ENCODE results near the gene KRT8.
"Not testable (repeated sequence)": the region's sequence is repeated elsewhere in the genome, so short reads cannot be mapped to it uniquely, and the experiment has no call there.

The KRT8 gene

DNA sequence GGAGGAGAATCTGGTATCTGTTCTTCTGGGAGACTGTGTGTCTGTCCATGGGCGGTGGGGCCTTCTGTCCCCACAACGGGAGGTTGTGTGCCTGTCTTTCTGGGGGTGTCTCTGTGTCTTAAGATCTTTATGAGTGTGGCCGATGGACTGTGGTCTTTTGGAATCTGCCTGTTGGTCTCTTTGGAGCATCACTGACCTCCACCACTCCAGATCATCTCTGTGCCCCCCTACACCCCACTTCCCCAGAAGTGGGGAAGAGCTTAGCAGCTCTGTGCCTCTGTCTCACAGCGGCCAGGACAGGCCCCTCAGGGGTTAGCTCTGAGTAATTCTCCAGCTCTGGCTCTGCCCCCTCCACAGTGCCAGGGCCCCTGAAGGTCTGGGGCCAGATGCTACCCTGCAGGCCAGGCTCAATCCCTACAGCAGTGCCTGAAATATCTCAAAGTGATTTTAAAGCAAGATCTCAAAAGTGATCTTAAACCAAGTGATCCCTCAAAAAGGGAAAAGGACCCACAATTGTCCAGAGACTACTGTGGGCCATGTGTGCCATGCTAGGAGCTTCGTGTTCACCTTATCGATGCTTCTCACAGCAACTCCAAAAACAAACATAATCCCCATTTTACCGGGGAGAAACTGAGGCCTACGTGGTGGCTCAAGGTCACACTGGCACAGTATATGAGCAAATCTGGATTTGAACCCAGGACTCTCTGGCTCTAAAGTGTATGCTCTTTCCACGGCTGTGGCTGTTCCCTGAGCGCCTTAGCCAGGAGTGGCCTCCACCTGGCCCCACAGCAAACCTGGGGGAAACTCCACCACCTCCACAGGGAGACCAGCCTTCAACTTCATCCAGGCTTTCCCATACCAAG lies 30.1 kb downstream of the KRT8 start:
- no peak for DNase-seq (ENCODE audit: low spot score)

DNA sequence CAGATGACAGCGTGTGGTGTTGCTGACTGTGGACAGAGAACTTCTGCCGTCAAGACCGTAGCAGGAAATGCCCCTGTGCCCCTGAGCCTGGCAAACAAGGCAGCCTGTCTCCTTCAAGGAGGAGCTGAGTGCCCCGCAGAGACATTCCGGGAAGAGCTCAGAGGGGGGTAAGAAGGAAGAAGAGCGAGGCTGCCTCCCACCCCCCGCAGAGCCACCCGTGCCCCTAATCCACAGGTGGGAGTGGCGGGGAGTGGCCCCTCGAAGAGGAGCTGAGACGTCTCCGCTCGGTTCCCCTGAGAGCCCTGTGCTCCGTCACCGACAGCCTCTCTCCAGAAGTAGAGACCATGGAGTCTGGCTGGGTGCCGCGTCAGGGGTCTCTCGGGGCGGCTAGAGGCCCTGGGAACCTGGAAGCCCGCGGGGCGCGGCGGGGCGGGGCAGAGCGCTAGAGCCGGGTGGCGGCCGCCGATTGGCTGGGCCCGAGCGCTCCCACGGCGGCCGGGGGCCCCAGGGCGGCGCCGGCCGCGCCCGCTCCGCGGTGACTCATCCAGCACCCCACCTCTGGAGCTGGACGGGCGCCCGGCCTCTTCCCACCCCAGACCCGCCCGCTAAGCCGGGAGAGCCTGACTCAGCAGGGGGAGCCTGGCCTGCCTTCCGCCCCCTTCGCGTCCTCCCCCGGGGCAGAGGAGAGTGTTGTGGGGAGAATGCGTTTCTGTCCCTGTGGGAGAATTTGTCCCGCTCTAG lies 30.9 kb downstream of the KRT8 start:
- no peak for DNase-seq (ENCODE audit: low spot score)

DNA sequence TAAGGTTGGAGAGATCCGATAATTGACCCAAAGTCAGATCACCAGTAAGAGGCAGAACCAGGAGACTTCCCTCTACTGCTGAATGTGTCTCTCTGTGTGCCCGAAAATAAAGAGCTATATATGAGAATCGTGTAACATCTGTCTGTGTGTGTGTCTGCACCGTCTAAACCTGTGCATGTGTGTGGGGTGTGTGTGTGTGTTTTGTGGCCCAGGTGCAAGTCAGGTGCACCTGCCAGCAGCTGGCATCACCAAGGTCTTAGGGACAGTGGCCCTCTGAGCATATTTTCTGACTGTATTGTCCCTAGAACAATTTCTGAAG lies 31.4 kb downstream of the KRT8 start:
- no peak for DNase-seq (ENCODE audit: low spot score)

DNA sequence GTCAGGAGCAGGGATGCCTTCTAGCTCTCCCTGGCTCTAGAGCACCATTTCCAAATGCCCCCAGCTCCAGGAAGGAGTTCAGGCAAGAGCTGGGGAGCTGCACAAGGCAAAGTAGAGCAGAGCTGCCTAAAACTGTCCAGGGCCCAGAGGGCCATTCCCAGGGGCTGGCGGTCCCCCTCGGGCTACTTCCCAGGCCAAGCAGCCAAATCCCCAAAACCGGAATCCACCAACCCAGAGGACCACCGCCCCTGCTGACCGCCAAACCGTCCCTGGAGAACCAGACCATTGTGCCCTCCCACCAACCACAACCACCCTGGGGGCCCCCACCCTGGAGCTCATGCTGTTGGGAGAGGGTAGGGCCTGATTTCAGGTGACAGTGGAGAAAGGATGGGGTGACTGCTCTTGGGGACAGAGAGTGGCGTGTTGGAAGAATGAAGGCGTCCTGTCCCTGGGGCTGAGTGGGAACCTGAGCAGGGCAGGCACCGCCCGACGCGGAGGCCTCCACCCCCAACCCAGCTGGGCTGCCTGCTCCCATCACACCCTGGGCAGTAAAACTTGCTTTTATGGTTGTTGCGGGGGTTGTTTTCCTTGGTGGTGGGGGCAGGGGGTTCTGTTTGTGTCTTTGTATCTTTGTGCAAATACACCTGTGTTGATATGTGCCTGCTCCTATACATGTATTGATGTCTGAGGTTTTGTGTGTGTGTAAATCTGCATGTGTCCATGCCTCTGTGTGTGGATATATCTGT lies 32.1 kb downstream of the KRT8 start:
- no peak for DNase-seq (ENCODE audit: low spot score)

DNA sequence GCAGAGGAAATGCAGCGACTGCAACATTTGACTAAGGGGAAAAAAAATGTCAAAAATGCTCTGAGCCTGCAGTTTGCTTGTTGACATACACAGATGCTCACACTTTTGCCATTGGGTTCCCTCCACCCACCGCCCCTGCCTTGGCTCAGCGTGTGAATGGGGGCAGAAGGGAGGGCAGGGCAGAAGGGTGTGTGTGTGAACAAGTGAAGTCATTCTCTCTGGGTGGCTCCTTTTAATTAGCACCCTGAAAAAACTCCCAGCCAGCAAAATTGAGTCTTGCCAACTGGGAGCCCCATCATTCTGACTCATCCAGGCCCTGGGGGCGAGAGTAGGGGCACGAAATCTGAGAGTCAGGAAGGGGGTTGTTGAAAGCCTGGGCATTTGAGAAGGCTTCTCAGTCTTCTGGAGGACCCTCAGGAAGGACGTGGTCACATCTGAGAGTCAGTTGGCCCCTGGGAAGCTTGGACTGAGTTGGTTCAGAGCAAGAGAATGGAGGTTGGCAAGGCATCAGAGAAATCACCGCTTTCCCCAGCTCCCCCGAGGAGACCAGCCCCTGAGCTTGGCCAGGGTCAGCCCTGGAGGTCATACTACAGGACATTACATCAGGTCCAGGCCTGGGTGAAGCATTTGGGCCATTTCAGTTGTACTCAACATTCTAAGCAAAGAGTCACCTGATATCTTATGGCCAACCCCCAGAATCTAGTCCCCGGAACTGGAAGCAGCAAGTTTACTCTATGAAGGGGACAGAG lies 33.4 kb downstream of the KRT8 start:
- DNase-seq (ENCODE audit: low spot score) = no peak

DNA sequence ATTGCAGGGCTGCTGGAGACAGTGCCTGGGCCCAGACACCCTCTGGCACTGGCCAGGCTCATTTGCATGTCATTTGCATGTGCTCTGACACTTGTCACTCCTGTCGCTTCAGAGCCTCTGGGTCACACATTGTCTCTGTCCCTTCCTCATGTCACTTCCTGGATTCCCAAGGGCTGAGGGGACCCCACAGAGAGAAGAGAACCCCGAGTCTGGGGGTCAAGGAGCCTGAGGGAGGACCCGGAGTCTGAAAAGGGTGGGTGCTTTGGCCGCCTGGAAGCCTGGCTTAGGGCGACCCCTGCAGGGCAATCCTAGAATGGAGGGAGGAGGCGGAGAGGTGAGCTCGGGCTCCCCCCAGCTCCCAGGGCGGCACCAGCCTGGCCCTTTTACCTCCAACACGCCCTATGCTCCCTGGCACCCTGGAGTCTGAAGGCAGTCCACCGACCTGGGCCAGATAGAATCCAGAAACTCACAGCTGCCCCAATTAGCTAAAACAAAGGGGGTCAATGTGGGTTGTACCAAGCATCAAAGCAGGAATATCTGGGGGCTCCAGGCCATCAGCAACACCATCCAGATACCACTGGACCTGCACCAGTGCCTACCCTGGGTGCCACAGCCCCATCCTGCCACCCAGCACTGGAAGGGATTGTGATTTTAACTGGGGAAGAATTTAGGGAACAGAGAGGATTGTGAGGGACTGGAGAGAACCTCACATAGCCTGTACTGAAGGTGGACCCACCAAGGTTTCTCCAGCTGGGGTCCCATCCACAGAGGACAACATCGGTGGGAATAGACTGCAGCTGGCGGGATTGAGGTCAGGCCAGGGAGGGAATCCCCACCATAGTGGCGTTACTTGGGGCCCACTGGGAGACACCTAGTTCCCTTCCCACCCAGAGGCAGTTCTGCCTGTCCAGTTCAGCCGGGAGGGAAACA lies 34.2 kb downstream of the KRT8 start:
- no peak for DNase-seq (ENCODE audit: low spot score)

DNA sequence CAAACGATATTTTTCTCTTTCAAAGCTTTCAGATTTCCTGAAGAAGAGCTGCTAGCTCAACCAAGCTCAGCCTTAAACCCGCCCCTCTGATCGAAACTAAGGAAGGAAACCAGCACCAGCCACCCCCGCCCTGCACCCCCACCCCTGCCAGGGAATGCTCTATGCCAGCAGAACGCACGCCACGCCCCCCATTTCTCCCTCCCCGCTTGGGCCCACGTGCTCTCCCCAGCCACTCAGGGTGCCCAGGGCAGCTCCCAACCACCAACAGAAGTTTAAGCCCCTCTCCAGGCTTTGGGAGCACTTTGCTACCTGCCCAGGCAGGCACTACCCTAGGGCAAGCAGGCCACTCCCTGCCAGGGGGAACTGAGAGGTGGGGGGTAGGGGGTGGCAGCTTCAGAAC lies 37.2 kb downstream of the KRT8 start:
- DNase-seq (ENCODE audit: low spot score) = no peak

DNA sequence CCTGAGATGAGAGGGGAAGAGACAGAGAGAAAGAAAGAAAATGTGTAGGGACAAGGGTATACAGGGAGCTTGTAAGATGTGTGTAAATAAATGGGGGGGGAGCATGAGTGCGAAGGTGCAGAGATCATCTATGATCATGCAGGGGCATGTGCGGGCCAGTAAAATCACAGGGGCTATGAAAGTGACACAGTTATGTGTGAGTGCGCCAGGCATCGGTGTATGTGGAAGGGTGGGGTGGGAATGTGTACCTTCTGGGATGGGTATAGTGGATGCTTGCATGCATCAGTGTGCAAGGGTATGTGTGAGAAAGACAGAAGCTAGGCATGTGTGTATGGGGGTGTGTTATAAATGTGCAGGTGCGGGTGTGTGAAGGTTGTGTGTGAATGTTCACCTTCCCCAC lies 37.7 kb downstream of the KRT8 start:
- DNase-seq (ENCODE audit: low spot score) = no peak

DNA sequence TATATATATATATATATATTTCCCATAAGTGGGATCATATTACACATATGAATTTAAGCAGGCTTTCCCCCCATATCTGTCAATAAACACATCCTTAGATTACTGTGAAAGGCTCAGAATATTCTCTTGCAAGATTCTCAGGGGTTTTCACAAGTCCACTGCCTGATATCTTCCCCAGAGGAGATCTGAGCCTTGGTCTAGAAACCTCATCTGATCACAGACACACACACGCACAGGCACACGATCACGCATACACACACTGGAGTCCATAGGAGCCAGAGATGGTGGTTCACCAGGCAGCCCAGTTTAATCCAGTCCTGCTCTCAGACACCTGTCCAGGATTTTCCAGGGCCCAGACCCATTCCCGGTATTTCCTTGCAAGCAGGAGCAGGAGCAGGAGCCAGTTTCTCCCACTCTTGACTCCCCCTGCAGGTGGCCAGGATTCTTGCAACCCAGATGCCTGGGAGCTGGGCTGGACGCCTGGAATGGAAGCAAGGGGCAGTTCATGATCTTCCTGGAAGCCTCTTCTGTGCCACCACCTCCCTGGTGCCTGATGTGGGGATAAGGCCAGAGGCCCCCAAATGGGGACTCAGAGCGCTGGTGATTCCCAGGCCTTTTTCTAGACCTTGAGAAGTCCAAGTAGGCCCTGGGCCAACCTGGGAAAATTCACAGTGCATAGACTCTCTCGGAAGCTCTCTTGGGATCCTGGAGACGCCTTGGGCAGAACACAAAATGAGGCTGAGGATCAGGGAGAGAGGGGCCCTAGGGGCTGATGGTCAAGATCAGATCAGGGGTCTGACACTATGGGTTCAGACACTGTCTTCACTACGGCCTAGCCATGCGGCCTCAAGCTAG lies 39.6 kb downstream of the KRT8 start:
- peak; percentile 21 for DNase-seq (ENCODE audit: low spot score)

DNA sequence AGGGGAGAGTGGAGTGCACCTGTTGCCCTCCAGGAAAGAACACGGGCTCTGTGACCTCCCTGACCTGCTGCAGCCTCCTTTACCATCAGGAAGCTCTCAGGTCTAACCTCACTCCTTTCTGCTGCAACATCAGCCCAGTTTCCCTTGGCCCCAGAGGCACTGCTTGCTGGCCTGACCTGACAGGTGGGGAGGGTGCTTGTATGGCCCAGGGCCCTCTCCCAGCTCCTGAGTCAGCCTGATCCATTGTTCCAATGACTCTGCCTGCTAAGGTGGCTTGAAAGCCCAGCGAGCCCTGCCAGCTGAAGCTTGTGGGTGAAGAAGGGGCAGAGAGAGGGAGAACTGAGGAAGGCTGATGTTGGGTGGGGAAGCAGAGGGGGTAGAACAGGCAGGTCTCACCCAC lies 42.9 kb downstream of the KRT8 start:
- no peak for DNase-seq (ENCODE audit: low spot score)

DNA sequence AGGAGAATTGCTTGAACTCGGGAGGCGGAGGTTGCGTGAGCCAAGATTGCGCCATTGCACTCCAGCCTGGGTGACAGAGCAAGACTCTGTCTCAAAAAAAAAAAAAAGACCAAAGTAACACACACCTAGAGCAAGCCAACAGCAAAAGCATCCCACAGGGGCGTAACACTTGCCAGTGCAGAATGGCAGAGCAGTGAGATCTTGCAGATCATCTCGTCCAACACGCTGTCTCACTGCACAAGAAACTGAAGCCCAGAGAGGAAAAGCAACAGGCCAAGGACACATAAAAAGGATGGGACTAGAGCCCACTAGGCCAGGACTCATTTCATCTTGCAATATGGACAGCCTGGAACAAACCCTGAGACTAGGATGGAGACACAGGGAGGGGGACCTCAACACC lies 43.4 kb downstream of the KRT8 start:
- no peak for DNase-seq (ENCODE audit: low spot score)

DNA sequence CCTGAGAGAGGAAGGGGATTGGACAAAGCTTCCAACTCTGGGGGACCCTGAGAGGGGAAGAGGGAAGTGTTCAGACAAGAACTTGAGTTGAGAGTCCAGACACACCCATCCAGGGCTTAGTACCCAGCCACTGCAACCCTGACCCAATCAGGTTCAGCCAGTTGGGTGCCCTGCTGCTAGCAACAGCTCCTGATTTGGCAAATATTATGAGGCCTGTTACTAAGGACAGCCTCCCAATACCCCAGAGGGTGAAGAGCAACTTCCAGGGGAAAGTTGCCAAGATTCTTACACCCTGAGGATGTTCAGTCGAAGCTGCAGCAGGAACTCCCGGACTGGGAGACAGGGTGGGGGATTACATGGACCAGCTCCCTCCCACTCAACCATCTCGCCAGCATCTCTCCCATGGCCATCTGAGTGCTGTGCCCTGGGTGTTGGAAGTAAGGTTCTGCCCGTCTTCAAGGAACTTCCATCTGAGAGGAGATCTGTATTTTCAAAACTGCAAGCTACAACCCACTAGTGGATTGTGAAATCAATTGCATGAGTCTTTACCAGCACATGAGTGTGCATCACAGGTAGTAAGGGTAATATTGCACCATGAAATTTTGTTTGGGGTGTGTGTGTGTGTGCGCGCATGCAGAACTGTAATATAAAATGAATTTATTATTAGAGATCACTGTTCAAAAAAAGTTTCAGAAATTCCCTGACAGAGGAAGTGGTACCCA lies 44.6 kb downstream of the KRT8 start:
- DNase-seq (ENCODE audit: low spot score) = no peak

DNA sequence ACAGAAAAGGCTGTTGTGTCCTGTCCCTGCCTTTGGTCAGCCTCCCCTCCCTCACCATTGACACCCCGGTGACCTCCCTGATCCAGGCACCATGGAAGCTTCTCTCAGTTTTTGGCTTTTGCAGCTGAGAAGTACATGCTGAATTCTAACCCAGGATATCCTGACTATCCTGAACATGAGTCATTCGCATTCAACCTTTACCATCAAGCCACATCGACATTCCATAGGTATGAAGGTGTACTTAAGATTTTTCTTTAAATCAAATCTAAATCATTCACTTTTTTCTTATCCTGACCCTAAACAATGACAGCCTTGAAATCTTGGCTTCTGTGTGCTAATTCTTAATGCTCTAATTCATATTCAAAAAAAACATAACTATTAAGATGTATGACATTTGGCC lies 47.4 kb downstream of the KRT8 start:
- no peak for DNase-seq (ENCODE audit: low spot score)

DNA sequence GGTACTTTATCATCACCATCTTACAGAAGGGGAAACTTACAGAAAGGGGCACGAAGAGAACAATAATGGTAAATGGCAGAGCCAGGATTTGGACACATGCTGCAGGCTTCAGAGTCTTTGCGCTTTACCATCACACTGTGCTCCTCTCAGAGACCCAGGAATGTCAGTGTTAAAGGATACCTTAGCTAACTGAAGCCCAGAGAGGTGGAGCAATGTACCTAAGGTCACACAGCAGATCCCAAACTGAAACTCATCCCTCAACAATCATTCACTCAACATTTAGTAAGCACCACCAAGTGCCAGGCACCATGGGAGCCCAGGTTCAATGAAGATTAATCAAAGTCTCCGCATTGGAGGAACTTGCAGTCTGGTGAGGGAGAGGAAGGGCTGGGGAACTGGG lies 48.1 kb downstream of the KRT8 start:
- no peak for DNase-seq (ENCODE audit: low spot score)

DNA sequence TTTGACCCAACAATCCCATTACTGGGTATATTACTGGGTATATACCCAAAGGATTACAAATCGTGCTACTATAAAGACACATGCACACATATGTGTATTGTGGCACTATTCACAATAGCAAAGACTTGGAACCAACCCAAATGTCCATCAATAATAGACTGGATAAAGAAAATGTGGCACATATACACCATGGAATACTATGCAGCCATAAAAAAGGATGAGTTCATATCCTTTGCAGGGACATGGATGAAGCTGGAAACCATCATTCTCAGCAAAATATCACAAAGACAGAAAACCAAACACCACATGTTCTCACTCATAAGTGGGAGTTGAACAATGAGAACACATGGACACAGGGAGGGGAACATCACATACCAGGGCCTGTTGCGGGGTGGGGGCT lies 48.8 kb downstream of the KRT8 start:
- DNase-seq (ENCODE audit: low spot score) = not testable (repeated sequence)

DNA sequence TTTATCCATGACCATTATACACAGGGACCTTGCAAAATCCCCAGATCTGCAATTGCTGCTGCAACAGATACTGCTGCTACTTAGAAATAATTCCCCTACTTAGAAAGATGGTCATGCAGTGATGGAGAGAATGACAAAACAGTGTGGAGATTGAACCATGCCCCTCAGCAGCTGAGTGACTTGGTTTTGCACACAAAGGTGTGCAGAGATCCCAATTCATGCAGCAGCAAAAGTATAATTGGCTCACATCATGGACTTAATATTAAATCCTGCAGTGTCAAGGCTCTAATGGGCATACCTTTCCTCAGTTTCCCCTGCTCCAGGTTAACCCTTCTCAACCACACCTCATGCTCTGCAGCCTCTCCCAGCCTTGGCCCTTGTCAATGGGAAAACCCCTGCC lies 53.1 kb downstream of the KRT8 start:
- DNase-seq (ENCODE audit: low spot score) = no peak

DNA sequence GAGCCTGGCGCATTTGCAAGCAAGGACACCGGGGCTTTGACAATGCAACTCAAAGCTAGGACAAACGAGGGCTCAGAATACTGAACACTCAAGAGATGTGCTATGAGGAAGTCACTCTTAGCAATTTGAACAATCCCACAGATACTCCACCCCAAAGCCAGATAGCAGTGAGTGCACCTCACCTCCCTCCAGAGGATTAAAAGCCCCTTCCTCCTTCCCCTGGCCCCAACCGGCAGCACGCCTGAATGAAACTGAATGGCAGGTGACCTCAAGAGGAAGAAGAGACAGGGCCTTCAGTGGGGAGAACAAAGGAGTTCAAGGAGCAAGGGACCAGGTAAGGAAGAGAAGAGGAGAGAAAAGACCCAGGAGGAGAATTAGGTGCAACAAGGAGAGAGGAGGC lies 54.2 kb downstream of the KRT8 start:
- no peak for DNase-seq (ENCODE audit: low spot score)

DNA sequence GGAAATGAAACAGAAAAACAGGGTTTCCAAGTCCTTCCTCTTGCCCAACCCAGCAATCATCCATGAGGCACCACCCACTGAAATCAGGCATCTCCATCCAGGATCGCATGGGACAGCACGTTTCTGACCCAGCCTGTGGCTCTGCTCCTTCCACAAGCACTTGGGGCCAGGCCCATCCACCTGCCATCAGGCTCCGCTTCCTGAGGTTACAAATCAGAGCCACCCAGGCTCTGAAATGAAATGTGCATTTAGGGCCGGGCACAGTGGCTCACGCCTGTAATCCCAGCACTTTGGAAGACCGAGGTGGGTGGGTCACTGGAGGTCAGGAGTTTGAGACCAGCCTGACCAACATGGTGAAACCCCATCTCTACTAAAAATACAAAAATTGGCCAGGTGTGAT lies 55.4 kb downstream of the KRT8 start:
- no peak for DNase-seq (ENCODE audit: low spot score)

DNA sequence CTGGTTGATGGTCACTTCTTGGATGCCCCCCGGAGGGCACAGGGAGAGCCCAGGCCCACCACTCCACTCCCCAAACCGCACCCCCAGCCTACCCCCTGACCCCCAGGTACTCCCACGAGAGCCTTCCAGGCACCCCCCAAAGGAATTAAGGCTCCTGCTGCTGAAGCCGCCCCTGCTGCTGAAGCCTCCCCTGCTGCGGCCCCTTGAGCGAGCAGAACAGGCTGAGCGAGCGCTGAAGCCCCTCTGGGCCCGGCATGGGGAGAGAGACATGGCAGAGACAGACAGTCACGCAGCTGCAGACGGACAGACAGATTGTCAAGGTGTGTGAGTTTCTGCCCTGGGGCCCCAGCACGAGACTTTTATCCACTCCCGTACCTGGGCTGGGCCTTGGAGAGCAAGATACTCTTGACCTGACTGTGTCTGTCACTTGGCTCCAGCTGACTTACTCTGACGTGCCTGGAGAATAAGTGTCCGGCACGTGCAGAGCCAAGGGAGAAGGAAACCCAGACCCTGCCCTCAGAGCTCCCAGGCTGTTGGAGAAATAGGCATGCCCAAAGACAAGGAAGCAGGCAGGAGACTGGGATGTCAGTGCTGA lies 56.1 kb downstream of the KRT8 start, which contains the start of gene KRT78:
Gene KRT78, minus strand, starts transcription at position 334 of the 595 bp plus-strand sequence. Its CDS starts 64 bp downstream, at position 270.
- no peak for DNase-seq (ENCODE audit: low spot score)
